K562 (cell line): ENCODE measurements around the gene PTRH2. TPM values are rescaled to one million over a fixed set of nuclear protein-coding genes. Genes with fewer than 3 reads are reported as not detected.

ENCODE experiments used
- C11orf30 ChIP-seq: fragments of 450-650 bp; IDR thresholded peaks from 2 replicates; pipeline ENCODE4 v1.6.1; 2016; ENCODE audit warnings: low read depth, mild to moderate bottlenecking
- CHD4 ChIP-seq: fragments of 200-600 bp; sonication (generic); IDR thresholded peaks from 3 replicates; pipeline ENCODE4 v1.6.1; 2012; ENCODE audit warnings: low read depth, mild to moderate bottlenecking, mixed read lengths, low read length, inconsistent platforms; ENCODE audit not compliant: insufficient read depth, insufficient replicate concordance, poor library complexity, severe bottlenecking
- JUND ChIP-seq, 2 experiments: IDR thresholded peaks; 2 replicates in 1 of 2; 3 replicates in 1 of 2; pipeline ENCODE4 v1.6.1; 2011; ENCODE audit warnings: borderline replicate concordance in 2 of 2, low read depth in 2 of 2, low read length in 2 of 2, improper control_type of control experiment in 1 of 2, missing biosample characterization in 1 of 2, missing genetic modification characterization in 1 of 2, missing genetic modification reagents in 1 of 2
- KDM1A ChIP-seq, 2 experiments: fragments of 450-650 bp; IDR thresholded peaks; 2 replicates each; pipeline ENCODE4 v1.6.1; 2016; ENCODE audit warnings: mild to moderate bottlenecking in 2 of 2
- MIER1 ChIP-seq: fragments of 450-650 bp; IDR thresholded peaks from 2 replicates; pipeline ENCODE4 v1.6.1; 2016; ENCODE audit warnings: antibody characterized with exemption, mild to moderate bottlenecking, low read depth
- MTA2 ChIP-seq: fragments of 450-650 bp; IDR thresholded peaks from 2 replicates; pipeline ENCODE4 v1.6.1; 2016; ENCODE audit warnings: low read depth
- POLR2B ChIP-seq: fragments of 450-650 bp; IDR thresholded peaks from 2 replicates; pipeline ENCODE4 v1.6.1; 2018; ENCODE audit warnings: low read depth; ENCODE audit not compliant: partially characterized antibody
- POLR3A ChIP-seq: IDR thresholded peaks from 2 replicates; pipeline ENCODE4 v1.6.1; 2011; ENCODE audit warnings: borderline replicate concordance, mild to moderate bottlenecking, moderate library complexity; ENCODE audit not compliant: insufficient read length, insufficient read depth; ENCODE audit errors: extremely low read depth
- SREBF2 ChIP-seq: sonication (generic); formaldehyde crosslinking; IDR thresholded peaks from 2 replicates; pipeline ENCODE4 v1.4.0; 2020; ENCODE audit warnings: mild to moderate bottlenecking, missing genetic modification reagents
- SRSF7 ChIP-seq: fragments of 200-400 bp; formaldehyde crosslinking; optimal IDR thresholded peaks from 2 replicates; pipeline ENCODE3; 2017; ENCODE audit warnings: mild to moderate bottlenecking, low read depth, low read length
- ZNF766 ChIP-seq: fragments of 200-800 bp; sonication (Bioruptor generic); conservative IDR thresholded peaks from 2 replicates; pipeline ENCODE4 v1.6.1; 2016; ENCODE audit warnings: missing genetic modification characterization, missing compliant biosample characterization
- polyA plus RNA-seq, 8 experiments: library from polyadenylated mRNA; depleted of rRNA in 4 of 8; stranded (reverse) in 5 of 8; unstranded in 3 of 8; fragments of >200 nt; fragmentation: Nextera tagmentation in 2 of 8; fragmentation: Illumina TruSeq in 1 of 8; extraction: Ambion mirVana in 2 of 8; extraction: Trizol in 1 of 8; gene quantifications; 2 replicates each; pipeline versions ENCODE4 v1.2.1 to v1.2.3, GENCODE V29; 2011 to 2014; ENCODE audit warnings: inconsistent platforms in 1 of 8, missing spikeins in 1 of 8
- total RNA-seq, 7 experiments: library from RNA; depleted of rRNA in 6 of 7; stranded (reverse); fragments of >200 nt in 6 of 7; fragmentation: Illumina TruSeq in 2 of 7; extraction: Trizol in 2 of 7; gene quantifications; 2 replicates each; pipeline versions ENCODE4 v1.2.1 to v1.2.3, GENCODE V29; 2011 to 2021; ENCODE audit warnings: low replicate concordance in 1 of 7
- TF ChIP-seq, protein P1 (sequence below): fragments of 250-450 bp; sonication (Bioruptor Pico); IDR thresholded peaks from 2 replicates; pipeline ENCODE4 v1.4.0; 2020; ENCODE audit warnings: mild to moderate bottlenecking, moderate library complexity
- TF ChIP-seq, protein P2 (sequence below): IDR thresholded peaks from 3 replicates; pipeline ENCODE4 v1.6.1; 2011; ENCODE audit warnings: borderline replicate concordance, mild to moderate bottlenecking, moderate library complexity; ENCODE audit not compliant: insufficient read length; ENCODE audit errors: extremely low read depth
- TF ChIP-seq, protein P3 (sequence below): fragments of 250-450 bp; sonication (Bioruptor Pico); IDR thresholded peaks from 2 replicates; pipeline ENCODE4 v1.8.0; 2021; ENCODE audit warnings: moderate library complexity, mild to moderate bottlenecking, inconsistent platforms
- TF ChIP-seq, protein P4 (sequence below), 2 experiments: fragments of 200-800 bp in 1 of 2; sonication (Bioruptor generic) in 1 of 2; sonication (generic) in 1 of 2; formaldehyde crosslinking in 1 of 2; IDR thresholded peaks in 1 of 2; conservative IDR thresholded peaks in 1 of 2; 2 replicates each; pipeline versions ENCODE4 v1.5.0 to v1.6.1; 2016 to 2020; ENCODE audit warnings: missing compliant biosample characterization in 1 of 2, missing genetic modification characterization in 1 of 2, missing genetic modification reagents in 1 of 2

The PTRH2 gene
- total and polyA plus RNA-seq, 9 of the 15 experiments (the other 6 are each of a cell fraction or from before 2014, with no cell fraction given), result 53.1 to 210 (median 126) TPM

DNA sequence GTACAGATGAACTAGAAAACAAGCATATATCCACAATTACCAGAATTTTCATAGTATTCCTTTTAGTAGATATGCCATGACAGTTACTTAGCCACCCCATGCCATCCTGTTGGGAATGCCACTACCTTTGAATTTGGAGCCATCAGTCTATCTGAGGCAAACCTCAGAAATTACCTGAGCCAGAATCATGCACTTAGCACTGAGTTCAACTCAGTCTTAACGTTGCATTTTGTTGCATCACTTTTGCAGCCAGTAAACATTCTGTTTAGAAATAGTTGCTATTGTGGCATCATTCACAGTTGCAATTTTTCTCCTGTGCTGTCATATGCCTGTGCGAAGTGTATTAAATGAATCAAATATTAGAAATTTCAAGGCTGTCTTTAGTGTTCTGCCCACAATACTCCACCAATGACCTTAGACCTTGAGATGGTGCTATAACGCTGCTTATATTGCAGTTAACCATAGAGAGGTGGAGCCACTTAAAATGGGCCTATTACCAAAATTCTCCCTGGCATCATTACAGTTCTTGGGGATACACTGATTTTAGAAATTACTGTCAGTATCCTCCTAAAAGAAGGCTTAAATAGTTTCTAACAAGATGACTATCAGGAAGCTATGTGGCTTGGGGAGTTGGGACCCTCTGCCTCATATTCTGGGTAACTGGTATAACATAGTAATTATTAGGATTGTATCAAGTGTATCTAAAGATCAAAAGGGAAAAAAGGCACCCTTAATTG is 11.1 kb downstream of the PTRH2 start (continued):
- TF ChIP-seq, protein P1, sequence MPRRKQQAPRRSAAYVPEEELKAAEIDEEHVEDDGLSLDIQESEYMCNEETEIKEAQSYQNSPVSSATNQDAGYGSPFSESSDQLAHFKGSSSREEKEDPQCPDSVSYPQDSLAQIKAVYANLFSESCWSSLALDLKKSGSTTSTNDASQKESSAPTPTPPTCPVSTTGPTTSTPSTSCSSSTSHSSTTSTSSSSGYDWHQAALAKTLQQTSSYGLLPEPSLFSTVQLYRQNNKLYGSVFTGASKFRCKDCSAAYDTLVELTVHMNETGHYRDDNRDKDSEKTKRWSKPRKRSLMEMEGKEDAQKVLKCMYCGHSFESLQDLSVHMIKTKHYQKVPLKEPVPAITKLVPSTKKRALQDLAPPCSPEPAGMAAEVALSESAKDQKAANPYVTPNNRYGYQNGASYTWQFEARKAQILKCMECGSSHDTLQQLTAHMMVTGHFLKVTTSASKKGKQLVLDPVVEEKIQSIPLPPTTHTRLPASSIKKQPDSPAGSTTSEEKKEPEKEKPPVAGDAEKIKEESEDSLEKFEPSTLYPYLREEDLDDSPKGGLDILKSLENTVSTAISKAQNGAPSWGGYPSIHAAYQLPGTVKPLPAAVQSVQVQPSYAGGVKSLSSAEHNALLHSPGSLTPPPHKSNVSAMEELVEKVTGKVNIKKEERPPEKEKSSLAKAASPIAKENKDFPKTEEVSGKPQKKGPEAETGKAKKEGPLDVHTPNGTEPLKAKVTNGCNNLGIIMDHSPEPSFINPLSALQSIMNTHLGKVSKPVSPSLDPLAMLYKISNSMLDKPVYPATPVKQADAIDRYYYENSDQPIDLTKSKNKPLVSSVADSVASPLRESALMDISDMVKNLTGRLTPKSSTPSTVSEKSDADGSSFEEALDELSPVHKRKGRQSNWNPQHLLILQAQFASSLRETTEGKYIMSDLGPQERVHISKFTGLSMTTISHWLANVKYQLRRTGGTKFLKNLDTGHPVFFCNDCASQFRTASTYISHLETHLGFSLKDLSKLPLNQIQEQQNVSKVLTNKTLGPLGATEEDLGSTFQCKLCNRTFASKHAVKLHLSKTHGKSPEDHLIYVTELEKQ (CRISPR knock-in tag), result no peak
- TF ChIP-seq, protein P2, sequence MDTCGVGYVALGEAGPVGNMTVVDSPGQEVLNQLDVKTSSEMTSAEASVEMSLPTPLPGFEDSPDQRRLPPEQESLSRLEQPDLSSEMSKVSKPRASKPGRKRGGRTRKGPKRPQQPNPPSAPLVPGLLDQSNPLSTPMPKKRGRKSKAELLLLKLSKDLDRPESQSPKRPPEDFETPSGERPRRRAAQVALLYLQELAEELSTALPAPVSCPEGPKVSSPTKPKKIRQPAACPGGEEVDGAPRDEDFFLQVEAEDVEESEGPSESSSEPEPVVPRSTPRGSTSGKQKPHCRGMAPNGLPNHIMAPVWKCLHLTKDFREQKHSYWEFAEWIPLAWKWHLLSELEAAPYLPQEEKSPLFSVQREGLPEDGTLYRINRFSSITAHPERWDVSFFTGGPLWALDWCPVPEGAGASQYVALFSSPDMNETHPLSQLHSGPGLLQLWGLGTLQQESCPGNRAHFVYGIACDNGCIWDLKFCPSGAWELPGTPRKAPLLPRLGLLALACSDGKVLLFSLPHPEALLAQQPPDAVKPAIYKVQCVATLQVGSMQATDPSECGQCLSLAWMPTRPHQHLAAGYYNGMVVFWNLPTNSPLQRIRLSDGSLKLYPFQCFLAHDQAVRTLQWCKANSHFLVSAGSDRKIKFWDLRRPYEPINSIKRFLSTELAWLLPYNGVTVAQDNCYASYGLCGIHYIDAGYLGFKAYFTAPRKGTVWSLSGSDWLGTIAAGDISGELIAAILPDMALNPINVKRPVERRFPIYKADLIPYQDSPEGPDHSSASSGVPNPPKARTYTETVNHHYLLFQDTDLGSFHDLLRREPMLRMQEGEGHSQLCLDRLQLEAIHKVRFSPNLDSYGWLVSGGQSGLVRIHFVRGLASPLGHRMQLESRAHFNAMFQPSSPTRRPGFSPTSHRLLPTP, result no peak
- 0 out of 2 replicates have a peak, but pooled peaks have one; percentile 21 for TF ChIP-seq ZNF766 (CRISPR knock-in tag)
- no peak for TF ChIP-seq MIER1
- no peak for TF ChIP-seq CHD4
- TF ChIP-seq, protein P3, sequence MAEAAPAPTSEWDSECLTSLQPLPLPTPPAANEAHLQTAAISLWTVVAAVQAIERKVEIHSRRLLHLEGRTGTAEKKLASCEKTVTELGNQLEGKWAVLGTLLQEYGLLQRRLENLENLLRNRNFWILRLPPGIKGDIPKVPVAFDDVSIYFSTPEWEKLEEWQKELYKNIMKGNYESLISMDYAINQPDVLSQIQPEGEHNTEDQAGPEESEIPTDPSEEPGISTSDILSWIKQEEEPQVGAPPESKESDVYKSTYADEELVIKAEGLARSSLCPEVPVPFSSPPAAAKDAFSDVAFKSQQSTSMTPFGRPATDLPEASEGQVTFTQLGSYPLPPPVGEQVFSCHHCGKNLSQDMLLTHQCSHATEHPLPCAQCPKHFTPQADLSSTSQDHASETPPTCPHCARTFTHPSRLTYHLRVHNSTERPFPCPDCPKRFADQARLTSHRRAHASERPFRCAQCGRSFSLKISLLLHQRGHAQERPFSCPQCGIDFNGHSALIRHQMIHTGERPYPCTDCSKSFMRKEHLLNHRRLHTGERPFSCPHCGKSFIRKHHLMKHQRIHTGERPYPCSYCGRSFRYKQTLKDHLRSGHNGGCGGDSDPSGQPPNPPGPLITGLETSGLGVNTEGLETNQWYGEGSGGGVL, result no peak
- no peak for TF ChIP-seq SREBF2
- no peak for TF ChIP-seq KDM1A (IDR thresholded peaks at IDR 0.05)
- no peak for TF ChIP-seq SRSF7
- TF ChIP-seq, protein P4, sequence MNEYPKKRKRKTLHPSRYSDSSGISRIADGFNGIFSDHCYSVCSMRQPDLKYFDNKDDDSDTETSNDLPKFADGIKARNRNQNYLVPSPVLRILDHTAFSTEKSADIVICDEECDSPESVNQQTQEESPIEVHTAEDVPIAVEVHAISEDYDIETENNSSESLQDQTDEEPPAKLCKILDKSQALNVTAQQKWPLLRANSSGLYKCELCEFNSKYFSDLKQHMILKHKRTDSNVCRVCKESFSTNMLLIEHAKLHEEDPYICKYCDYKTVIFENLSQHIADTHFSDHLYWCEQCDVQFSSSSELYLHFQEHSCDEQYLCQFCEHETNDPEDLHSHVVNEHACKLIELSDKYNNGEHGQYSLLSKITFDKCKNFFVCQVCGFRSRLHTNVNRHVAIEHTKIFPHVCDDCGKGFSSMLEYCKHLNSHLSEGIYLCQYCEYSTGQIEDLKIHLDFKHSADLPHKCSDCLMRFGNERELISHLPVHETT (CRISPR knock-in tag; conservative IDR thresholded peaks at IDR 0.05 in 1 of 2, IDR thresholded peaks at IDR 0.05 in 1 of 2), result no peak
- TF ChIP-seq POLR2B, result no peak
- TF ChIP-seq MTA2, result no peak
- TF ChIP-seq C11orf30, result no peak
- no peak for TF ChIP-seq POLR3A
- peak; percentile 73 for TF ChIP-seq JUND (IDR thresholded peaks at IDR 0.05; ENCODE audit: borderline replicate concordance, low read depth, low read length)
- TF ChIP-seq JUND (tag; IDR thresholded peaks at IDR 0.05; ENCODE audit: borderline replicate concordance, low read depth, low read length), result no peak; the same call in 2 of the 3 replicates
